GM12874 (cell line): ENCODE data around the gene MPDZ.

Experiments used
- CTCF ChIP-seq: IDR thresholded peaks from 2 replicates; pipeline ENCODE4 v1.5.1; 2011; ENCODE audit warnings: low read depth, mild to moderate bottlenecking, control low read depth, low read length, moderate library complexity; ENCODE audit not compliant: insufficient read depth

Gene MPDZ

GRCh38 chr9:13279284-13280141, at the start of gene MPDZ:
MPDZ (minus strand) TSS chr9:13279692; CDS start chr9:13250315, 29,377 bp downstream.
- no peak for TF ChIP-seq CTCF

- no peak for TF ChIP-seq CTCF
These were observed 45.5 kb upstream of the MPDZ start for GRCh38 chr9:13324988-13325387.

- TF ChIP-seq CTCF = no peak
These were observed 43.5 kb upstream of the MPDZ start for GRCh38 chr9:13322828-13323550.

GRCh38 chr9:13318027-13318426, 38.5 kb upstream of the MPDZ start:
- TF ChIP-seq CTCF = no peak

GRCh38 chr9:13296972-13297371, 17.5 kb upstream of the MPDZ start:
- TF ChIP-seq CTCF = no peak

- TF ChIP-seq CTCF = no peak
These were observed 16.1 kb upstream of the MPDZ start for GRCh38 chr9:13295556-13295955.

- TF ChIP-seq CTCF = no peak
These were observed 13.3 kb upstream of the MPDZ start for GRCh38 chr9:13292782-13293181.
